ENCODE results near the gene DGCR8. TPM values are rescaled to one million over a fixed set of nuclear protein-coding genes. Genes with fewer than 3 reads are reported as not detected.

Gene DGCR8
- polyA plus RNA-seq, 1 donor = 45.3 TPM

DNA sequence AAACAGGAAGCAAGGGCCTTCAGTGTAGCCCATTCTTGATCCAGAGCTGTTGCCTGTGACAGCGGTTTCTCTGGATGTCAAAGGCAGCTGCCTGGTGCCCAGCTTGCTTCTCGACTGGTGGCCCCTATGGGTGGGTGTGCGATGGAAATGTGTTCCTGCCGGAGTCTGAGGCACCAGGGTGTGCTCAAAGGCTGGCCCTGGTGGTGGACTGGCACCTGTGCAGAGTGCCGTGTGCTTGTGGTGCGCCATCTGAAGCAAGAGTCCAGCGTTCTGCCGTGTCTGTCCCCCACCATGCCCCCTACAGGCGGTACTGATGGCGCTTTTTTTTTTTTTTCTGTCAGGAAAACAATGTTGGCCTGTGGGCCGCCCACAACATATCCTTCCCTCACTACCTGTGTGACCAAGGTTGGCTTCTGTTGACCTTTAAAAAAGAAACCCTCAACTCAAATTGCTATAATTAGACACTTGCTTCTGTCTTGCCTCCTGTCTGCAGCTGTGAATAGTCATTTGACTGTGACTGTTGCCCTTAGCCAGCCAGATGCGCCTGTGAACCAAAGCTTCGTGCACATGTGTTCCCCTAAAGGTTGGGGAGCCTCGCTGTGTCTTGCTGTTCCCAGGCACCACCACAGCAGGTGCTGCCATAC, 31.1 kb downstream of the DGCR8 start:
- no peak for DNase-seq

DNA sequence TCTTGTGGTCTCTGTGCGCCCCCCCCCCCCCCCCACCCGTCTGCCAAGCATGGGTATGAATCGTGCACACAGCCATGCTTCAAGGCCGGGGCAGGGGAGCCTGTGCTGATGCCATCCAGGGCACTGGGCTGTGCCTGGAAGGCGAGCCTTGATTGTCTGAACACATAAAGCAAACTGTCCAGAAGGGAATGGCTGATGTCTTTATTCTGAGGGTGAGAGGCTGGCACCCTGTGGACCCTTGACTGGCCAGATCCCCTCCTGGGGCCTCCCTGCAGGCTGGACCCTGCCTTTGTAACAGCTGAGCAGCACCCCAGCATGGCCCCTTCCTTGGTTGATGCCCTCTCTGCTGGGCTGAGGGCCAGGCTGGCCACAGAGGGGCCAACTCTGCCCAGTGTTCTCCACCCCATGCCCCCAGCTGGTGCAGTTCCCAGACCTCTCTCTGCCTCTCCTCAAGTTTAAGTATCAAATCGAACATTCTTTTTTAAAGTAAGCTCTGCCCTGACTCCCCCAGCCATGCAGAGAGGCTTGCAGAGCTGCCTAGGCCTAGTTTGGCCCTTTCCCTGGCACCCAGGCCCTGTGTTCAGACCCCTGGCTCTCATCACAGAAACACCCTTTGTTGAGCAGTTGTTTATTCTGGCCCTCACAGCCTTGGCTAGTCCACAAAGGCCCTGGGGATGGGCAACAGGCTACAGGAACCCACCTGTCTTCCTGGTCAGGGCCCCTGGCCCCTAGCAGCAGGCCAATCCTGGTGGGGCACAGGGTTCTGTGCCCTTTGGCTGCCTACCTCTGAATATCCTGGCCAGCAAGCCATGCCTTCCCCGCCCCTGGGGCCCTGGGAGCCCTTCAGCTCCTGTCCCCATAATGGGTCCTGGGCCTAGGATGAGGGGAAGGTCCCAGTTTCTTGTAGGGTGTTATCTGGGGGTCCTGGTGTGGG, 31.9 kb downstream of the DGCR8 start:
- DNase-seq = no peak

DNA sequence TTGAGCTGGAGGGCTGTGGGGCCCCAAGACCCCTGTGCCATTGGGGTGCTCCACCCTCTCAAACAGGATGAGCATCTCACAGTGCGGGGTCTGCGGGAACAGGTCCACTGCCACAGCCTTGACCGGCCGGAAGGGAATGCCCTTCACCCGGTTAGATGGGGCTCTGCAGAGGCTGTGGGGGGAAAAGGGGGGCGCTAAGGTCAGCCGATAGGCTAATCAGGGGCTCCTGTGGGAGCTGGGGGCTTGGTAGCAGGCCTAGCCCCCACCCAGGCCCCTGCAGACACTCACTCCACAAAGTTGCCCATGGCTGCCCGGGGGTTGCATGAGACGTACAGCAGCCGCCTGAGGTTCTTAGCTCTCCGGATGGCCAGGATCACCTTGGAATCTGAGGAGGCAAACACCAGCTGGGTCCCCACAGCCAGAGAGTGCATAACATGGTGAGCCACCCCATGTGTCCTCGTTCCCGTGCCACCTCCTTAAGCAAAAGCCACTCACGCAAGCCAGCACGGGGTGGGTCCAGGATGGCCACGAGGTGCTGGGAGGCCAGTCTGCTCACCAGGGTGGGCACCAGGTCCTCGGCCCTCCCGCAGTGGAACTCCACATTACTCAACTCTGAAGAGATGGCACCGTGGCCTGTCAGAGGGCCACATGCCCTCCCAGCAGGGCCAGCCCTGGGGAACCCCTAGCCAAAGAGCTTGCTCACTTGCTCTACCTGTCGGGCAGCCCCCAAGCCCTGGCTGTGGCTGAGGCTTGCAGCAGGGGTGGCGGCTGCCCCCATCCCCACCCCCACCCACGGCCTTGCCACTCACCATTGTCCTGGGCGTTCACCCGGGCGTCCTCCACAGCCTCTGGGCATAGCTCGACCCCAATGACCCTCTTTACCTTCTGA, 32.8 kb downstream of the DGCR8 start:
- no peak for DNase-seq

DNA sequence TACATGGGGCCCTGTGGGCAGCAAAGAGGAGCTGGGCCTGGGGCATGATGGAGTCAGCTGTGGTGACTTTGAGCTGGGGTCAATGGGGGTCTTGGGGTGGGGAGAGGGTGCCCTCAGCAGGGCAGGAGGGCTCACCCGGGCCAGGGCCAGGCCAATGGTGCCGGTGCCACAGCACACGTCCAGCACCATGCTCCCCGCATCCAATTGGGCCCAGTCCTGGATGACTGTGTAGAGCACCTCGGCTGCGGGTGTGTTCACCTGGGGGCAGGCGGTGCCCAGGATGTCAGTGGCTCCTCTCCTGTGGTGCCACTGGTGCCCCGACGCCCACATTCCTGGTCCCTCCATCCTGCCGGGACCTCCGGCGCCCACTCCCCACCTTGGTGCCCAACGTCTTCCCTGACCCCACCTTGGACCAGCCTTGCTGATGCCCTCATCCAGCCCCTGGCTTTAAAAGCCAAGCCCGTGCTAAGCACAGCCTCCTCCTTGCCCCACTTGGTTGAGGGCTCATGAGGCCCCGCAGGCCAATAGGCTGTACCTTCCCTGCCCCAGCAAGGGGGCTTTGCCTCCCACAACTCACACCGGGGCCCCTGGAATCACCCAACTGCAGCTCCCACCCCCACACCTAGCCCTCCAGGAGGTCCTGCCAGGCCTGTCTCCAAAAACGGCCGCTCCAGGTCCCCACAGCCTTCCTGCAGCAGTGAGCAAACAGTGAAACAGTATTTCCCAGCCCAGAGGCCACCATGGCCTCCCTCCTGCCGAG, 33.7 kb downstream of the DGCR8 start:
- DNase-seq = no peak

DNA sequence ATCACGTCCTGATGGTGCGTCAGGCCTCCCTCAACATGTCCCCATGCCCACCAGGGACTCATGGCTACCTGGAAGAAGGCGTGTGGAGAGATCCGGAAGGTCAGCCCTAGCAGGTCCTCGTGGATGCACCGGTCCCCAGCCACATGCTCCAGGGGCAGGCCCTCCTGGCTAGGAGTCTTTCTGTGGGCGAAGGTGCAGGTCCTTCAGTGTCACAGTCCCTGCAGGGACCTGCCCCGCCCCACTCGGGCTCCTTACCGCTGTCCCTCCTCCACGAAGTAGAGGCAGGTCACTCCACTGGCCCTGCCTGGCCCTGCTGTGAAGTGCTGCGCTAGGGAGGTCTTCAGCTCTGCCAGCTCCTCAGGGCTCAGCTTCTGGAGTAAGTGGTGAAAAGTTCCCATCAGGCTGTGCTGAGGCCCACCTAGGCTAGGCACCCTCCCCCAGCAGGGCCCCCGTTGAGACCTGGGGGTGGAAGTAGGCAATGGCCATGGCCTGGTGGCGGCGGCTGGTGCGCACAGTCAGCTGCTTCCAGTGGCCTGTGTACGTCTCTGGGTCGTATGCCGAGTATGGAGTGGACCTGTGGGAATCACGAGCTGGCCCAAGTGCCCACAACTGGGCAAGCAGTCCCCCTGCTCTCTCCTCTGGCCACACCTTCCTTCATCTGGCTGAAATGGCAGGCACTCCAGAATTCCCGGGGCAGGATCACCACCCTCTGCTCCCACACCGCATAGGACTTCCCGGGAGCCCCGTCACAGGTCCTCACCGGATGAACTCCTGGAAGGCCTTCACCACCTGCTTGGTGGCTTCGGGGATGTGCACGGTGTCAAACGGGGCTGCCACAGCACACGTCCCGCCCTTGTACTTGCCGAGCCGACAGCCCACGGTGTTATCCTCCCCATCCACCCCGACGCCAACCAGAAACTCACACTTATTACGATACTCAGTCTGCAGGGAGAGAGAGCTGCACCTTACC, 34.8 kb downstream of the DGCR8 start:
- no peak for DNase-seq

DNA sequence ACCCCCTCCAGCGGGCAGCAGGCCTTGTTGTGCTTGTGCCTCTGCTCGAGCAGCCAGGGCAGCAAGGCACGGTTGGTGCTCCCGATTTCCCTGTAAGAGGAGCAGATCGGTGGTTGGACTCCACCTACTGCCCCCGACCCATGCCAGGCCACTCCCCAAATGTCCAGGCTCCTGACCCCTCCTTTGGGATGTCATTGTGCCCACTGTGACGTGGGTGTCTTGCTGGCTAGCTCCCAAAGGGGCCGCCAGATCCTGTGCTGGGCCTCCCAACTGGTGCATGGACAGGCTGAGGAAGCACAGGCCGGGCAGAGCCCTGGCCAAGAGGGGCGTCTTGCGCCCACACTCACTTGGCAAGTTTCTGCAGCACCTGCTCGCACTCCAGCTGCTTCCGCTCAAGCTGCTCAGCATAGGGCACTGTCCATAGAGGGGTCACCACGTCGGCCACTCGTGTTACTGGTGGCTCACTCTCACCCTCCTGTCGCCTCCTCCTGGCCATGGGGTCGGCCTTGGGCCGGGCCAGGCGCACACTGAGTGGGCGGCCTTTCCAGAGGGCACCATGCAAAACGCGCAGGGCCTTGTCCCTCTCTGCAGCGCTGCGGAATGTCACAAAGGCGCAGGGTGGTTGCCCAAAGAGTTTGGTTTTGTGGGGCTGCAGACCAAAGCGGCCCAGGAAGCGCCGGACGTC, 35.8 kb downstream of the DGCR8 start, which contains the start of gene RANBP1:
Gene RANBP1, plus strand, starts transcription at position 414 of the 685 bp plus-strand sequence. Its CDS starts 81 bp downstream, at position 495.
- DNase-seq = no peak

DNA sequence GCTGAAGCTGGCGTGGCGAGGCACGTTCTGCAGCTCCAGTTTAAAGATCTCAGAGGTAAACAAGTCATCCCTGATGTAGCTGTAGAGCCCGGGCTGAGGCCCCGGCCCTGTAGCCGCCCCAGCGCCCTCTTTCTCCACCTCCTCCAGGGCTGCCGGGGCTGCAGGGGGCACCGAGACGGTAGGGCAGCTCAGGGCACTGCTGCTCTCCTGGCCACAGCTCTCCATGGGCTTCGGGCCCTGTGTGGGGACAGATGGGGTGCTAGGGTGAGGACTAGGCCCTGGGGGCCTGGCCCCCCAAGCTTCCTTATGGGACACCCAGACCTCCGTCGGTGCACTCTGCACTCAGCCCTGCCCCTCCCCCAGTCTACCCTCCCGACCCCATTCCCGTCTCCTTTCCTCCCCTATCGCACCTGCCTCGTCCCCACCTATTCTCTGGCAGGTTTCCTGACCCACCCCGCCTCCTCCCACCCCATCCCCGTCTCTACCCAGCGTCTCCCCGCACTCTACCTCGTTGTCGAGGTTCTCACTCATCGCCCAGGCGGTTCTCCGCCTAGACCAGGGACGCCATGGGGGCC, 36.4 kb downstream of the DGCR8 start:
- DNase-seq = no peak

DNA sequence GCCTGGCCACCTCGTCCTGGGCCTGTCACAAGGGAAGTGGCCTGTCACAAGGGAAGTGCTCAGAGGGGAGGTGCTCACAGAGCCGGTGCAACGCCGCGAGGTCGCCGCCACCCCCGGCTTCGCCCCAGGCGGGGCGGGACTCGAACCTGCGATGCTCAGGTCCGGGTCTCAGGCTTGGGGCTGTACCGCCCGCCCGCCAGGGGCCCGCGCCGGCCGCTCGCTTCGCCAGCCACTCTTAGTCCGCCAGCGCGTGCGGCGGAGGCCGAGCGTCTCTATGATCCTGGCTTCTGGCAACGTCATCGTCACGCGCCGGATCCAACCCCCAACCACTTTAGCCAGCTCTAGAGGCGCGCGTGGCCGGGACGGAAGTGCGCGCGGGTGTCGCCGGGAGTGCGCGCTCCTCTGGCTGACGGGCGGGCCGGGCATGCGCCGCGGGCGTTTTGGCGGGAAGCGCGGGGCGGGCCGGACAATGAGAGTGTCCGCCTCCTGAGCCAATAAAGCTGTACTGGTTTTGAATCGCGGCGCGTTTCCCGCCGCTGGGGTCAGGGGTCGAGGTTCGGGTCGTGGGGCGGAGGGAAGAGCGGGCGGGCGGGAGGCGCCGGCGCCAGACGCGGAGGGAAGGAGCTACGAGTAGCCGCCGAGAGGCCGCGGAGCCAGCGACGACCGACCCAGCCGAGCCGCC, 37.1 kb downstream of the DGCR8 start, which contains the start of gene TRMT2A:
Gene TRMT2A, minus strand, starts transcription at position 276 of the 682 bp plus-strand sequence. CDS start 320 bp downstream, outside the sequence.
- DNase-seq = peak; percentile 99

DNA sequence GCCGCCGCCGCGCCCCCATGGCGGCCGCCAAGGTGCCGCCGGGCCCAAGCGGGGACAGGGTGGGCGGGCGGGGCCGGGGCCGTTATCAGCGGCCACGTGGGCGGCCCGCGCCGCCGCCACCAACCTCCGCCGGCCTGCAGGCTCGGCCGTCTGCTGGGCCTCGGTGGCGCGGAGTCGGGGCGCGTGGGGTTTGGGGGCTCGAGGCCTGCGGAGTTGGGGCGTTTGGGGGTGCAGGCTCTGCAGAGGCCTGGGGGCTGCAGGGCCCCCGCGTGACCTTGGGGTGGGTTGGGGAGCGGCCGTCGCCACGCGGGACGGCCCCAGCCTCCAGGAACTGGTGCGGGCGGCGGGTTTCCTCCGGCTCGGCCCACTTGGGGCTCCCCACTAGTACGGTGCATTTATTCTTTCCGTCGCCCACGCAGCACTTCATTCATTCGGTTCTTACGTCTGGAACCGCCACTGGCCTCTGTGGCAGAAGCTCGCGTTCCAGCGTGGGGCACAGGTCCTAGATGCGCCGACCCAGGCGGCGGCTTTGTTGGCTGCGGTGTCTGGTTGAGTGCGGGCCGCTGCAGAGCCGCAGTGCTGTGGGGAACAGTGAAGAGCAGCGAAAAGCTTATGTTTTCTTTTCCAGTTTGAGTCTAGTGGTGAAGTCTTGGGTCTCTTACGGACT, 37.7 kb downstream of the DGCR8 start:
- DNase-seq = no peak

DNA sequence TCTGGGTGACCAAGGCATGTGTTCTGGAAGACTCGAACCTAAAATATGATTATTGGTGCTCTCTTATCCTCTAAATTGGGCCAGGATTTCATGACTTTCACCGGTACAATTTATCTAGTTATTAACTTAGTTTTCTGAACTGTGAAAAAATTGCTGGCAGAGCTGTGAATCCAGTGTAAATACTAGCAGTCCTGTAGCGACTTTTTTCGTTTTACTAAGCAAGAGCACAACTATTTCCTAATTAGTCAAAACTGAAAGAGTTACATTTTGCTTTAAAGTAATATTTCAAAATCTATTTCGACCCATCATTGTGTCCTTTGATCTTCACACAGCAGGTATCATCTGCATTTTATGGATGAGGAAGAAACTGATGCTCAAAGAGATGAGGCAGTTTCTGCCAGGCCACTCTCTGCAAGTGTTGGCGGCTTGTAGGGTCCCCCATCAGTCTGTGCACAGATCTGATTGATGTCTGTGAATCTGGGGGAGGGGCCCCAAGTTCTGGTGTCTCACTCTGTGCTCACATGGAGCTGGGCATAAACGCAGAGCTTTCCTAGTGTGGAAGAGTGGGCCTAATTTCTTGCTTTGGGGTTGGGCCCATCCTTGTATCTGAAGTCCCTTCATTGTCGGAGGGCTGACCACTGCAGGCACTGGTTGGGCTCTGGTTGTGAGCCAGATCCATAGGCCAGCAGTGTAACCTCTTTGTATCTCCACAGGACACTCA, 38.4 kb downstream of the DGCR8 start:
- no peak for DNase-seq

DNA sequence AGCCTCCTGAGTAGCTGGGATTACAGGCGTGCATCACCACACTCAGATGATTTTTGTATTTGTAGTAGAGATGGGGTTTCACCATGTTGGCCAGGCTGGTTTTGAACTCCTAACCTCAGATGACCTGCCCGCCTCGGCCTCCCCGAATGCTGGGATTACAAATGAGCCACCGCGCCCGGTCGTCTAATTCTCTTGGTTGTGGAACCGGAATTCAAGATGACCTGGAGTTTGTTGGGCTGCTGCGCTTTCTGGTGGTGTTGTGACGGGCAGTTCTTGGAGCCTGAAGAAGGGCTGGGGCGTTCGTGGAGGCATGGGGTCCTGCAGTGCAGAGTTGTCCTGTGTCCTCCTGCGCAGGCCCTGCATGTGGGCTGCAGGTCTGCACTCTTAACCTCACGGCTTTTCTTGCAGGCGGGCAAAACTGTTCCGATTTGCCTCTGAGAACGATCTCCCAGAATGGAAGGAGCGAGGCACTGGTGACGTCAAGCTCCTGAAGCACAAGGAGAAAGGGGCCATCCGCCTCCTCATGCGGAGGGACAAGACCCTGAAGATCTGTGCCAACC, 41.9 kb downstream of the DGCR8 start:
- no peak for DNase-seq

DNA sequence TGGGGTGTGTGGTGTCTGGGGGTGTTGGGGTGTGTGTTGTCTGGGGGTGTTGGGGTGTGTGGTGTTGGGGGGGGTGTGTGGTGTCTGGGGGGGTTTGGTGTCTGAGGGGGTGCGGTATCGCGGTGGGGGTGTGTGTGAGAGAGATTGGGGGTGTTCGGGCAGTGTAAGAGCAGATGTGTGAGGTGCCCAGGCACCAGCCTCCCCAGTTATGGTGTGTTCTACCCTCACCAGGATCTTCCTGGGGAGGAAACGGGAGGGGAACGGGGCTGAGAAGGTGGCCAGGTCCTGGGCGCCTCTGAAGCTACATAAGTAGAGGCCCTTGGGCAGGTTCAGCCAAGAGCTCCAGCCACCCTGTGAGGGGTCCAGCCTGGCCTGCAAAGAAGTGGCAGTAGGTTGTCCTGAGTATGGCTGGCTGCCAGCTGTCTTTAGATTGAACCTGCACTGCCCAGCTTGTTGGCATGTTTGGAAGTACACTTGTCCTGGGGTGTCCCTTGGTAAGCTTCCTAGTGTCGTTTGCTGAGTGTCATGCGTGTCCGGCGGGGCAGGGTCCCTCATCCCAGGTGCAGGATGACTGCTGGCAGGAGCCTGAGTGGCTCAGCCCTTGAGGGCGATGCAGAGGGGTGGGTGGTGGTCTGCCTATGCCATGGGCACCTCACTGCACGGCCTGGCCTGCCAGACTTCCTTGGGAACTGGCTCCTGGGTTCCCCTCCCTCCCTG, 43.5 kb downstream of the DGCR8 start:
- DNase-seq = no peak

DNA sequence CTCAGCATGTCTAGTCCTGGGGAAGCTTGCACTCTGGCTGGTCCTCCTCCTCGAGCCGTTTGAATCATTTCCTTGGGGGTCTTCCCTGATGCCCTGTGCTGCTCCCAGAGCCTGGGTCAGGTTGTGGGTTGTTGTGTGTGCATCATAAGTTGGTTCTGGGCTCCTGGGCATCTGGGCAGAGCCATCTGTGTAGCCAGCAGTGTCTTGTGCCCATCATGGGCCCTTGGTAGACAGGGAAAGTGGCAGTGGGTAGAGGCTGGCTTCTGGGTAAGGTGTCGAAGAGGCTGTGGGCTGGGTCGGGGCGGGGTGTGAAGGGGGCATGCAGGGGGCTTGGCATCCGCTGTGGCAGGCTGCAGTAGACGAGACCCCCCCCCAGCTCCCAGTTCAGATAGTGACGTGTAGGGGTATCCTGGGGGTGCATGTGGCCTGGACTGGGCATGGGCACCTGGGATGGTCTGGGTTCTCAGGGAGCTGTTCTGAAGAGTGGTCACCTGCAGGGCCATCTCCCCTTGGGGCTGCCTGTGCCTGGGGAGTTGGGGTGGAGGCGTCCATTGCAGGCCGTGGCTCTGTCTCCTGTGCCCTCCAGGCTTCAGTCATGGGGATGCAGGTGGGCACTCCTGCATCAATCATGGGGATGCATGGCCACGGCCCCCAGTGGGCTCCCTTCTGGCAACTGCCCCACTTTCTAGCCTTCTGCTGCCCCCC, 44.2 kb downstream of the DGCR8 start:
- DNase-seq = no peak

DNA sequence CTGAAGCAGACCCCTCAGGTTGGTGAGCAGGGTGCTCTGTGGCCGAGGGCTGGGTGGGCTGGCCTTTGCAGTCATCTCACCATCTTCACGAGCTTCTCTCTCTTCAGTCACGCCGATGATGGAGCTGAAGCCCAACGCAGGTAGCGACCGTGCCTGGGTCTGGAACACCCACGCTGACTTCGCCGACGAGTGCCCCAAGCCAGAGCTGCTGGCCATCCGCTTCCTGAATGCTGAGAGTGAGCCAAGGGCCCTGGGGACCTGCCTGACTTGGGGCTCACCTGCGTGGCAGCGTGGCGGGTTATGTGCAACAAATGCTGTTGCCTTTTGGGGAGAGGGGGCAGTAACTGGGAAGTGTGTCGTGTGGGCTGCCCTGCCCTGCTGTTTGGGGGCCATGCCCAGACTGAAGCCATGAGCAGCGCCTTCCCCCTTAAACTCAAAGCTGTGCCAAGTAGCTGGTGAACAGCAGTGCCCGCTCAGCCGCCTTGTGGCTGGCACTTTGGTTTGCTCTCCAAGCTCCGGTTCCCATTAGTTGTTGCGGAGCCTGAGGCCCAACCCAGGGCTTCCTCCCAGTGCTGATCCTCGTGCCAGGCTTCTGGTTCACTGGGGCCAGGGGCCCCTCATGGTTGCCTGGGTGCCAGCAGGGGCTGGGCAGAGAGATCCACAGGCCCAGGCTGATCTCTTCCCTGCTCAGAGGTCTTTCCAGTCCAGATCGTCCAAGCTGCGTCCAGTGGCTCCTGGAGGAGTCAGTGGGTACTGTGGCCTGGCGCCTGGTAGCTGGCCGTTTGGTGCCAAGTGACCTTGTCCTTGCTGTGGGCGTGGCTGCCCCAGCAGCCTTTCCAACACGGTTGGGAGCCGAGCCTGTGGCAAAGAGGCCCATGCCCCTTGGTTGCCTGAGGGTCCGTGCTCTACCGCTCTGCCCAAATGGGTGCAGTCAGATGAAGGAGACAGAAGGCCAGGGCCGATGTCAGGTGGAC, 45.4 kb downstream of the DGCR8 start:
- DNase-seq = no peak

Data from hindlimb muscle (tissue), 1 donor.